ENCODE results near the gene IRX5.

IRX5 gene

GRCh38 chr16:54935266-54935968 lies 4.8 kb downstream of the IRX5 start:
- no peak for TF ChIP-seq CTCF (conservative IDR thresholded peaks at IDR 0.05)
- H3K27ac ChIP-seq, result no peak overlapping the region

GRCh38 chr16:54936201-54936978 lies 5.7 kb downstream of the IRX5 start:
- H3K27ac ChIP-seq, result no peak overlapping the region
- TF ChIP-seq CTCF (conservative IDR thresholded peaks at IDR 0.05), result no peak

GRCh38 chr16:54936979-54937670 lies 6.5 kb downstream of the IRX5 start:
- TF ChIP-seq CTCF (conservative IDR thresholded peaks at IDR 0.05), result no peak
- H3K27ac ChIP-seq, result no peak overlapping the region

- TF ChIP-seq CTCF (conservative IDR thresholded peaks at IDR 0.05), result no peak
- H3K27ac ChIP-seq, result no peak overlapping the region
These were observed 7.1 kb downstream of the IRX5 start for GRCh38 chr16:54937671-54938211.

GRCh38 chr16:54938212-54939028 lies 7.8 kb downstream of the IRX5 start:
- no peak overlapping the region for H3K27ac ChIP-seq
- TF ChIP-seq CTCF (conservative IDR thresholded peaks at IDR 0.05), result no peak

GRCh38 chr16:54939029-54939346 lies 8.3 kb downstream of the IRX5 start:
- no peak overlapping the region for H3K27ac ChIP-seq
- TF ChIP-seq CTCF (conservative IDR thresholded peaks at IDR 0.05), result no peak

Measured in VCaP (cell line).